Suprapubic skin (tissue), 3 donors: Measurements from ENCODE around the gene STAG1.

ENCODE experiments used
- CTCF ChIP-seq, 2 donors: fragments of 200-600 bp in 1 of 2; fragments of 450-650 bp in 1 of 2; sonication (generic) in 1 of 2; IDR thresholded peaks; one replicate each; pipeline ENCODE4 v1.5.1; 2016 to 2019; ENCODE audit warnings: antibody characterized with exemption in 2 of 2, mild to moderate bottlenecking in 1 of 2, moderate library complexity in 1 of 2
- EP300 ChIP-seq: sonication (generic); formaldehyde crosslinking; IDR thresholded peaks from one replicate; pipeline ENCODE4 v1.6.1; 2017; ENCODE audit warnings: antibody characterized with exemption

GRCh38 chr3:136751316-136752171, 634 bp downstream of the STAG1 start:
- TF ChIP-seq EP300 (no peak), CTCF (IDR thresholded peaks at IDR 0.05) (no peak)
